NCI-H2107 treated with DMSO at 0.1 percent for 48 hours (cell line): Measurements from ENCODE around the gene NDUFB7.
"Not testable (repeated sequence)": the region's sequence is repeated elsewhere in the genome, so short reads cannot be mapped to it uniquely, and the experiment has no call there.

ENCODE experiments used
- DNase-seq: peaks from one replicate; lab custom pipeline; 2025; ENCODE audit not compliant: unreplicated experiment; lab: John Stamatoyannopoulos, UW

Gene NDUFB7

GRCh38 chr19:14553939-14554243 lies 18.0 kb downstream of the NDUFB7 start:
- DNase-seq = no peak

GRCh38 chr19:14553042-14553938 lies 18.6 kb downstream of the NDUFB7 start:
- no peak for DNase-seq

GRCh38 chr19:14552006-14552360 lies 19.9 kb downstream of the NDUFB7 start:
- not testable (repeated sequence) for DNase-seq

- DNase-seq = peak; percentile 10
Observed at GRCh38 chr19:14551134-14552005, 20.5 kb downstream of the NDUFB7 start.

GRCh38 chr19:14550201-14550754 lies 21.6 kb downstream of the NDUFB7 start:
- no peak for DNase-seq

GRCh38 chr19:14545716-14546082 lies 26.2 kb downstream of the NDUFB7 start:
- no peak for DNase-seq

- peak; percentile 93 for DNase-seq
Observed at GRCh38 chr19:14544977-14545715, 26.7 kb downstream of the NDUFB7 start.

- DNase-seq = no peak
Observed at GRCh38 chr19:14544047-14544446, 27.8 kb downstream of the NDUFB7 start.

- DNase-seq = no peak
Observed at GRCh38 chr19:14542711-14543328, 29.0 kb downstream of the NDUFB7 start.

- not testable (repeated sequence) for DNase-seq
Observed at GRCh38 chr19:14541979-14542378, 29.9 kb downstream of the NDUFB7 start.

- no peak for DNase-seq
Observed at GRCh38 chr19:14540741-14541525, 30.9 kb downstream of the NDUFB7 start.

- no peak for DNase-seq
Observed at GRCh38 chr19:14536926-14537692, 34.8 kb downstream of the NDUFB7 start.

- DNase-seq = no peak
Observed at GRCh38 chr19:14533450-14533849, 38.4 kb downstream of the NDUFB7 start.

- DNase-seq = no peak
Observed at GRCh38 chr19:14530506-14530905, 41.4 kb downstream of the NDUFB7 start.

- DNase-seq = no peak
Observed at GRCh38 chr19:14530005-14530348, 41.9 kb downstream of the NDUFB7 start.

- peak; percentile 97 for DNase-seq
Observed at GRCh38 chr19:14529254-14530004, 42.4 kb downstream of the NDUFB7 start, which contains the start of gene TECR. Gene TECR (plus strand): TSS chr19:14529594. CDS start chr19:14529697, 103 bp downstream.

- DNase-seq = no peak
Observed at GRCh38 chr19:14528419-14529253, 43.2 kb downstream of the NDUFB7 start.

- no peak for DNase-seq
Observed at GRCh38 chr19:14526423-14526822, 45.4 kb downstream of the NDUFB7 start.
